ENCODE measurements around the gene PPP2R5D. TPM values are rescaled to one million over a fixed set of nuclear protein-coding genes. Genes with fewer than 3 reads are reported as not detected.

The PPP2R5D gene
- total and polyA plus RNA-seq, 9 of the 15 experiments (the other 6 are each of a cell fraction or from before 2014, with no cell fraction given) = 1.3 to 96.1 (median 38.4) TPM

GRCh38 chr6:42970871-42971612, 13.3 kb upstream of the PPP2R5D start (continued):
- no peak for TF ChIP-seq ZFP91 (CRISPR knock-in tag; IDR thresholded peaks at IDR 0.05)
- 0 out of 2 replicates have a peak, but pooled peaks have one; percentile 52 for TF ChIP-seq NR4A1 (CRISPR knock-in tag; IDR thresholded peaks at IDR 0.05)
- TF ChIP-seq NR4A1 (tag; IDR thresholded peaks at IDR 0.05) = no peak
- no peak for TF ChIP-seq ZNF639 (CRISPR knock-in tag; conservative IDR thresholded peaks at IDR 0.05 in 1 of 2, IDR thresholded peaks at IDR 0.05 in 1 of 2)
- no peak for TF ChIP-seq POLR2AphosphoS2 (IDR thresholded peaks at IDR 0.05; ENCODE audit: low read length)
- no peak for TF ChIP-seq ZBTB2 (IDR thresholded peaks at IDR 0.05)
- 0 out of 2 replicates have a peak, but pooled peaks have one; percentile 59 for TF ChIP-seq ZNF76 (CRISPR knock-in tag; IDR thresholded peaks at IDR 0.05; ENCODE audit: borderline replicate concordance)
- TF ChIP-seq NFIC (IDR thresholded peaks at IDR 0.05) = no peak
- TF ChIP-seq FOSL1 (tag; conservative IDR thresholded peaks at IDR 0.05) = peak; percentile 98
- no peak for TF ChIP-seq HNRNPL (IDR thresholded peaks at IDR 0.05; ENCODE audit: low read depth, low read length)
- TF ChIP-seq C11orf30 (IDR thresholded peaks at IDR 0.05; ENCODE audit: low read depth) = peak; percentile 90
- TF ChIP-seq SREBF2 (CRISPR knock-in tag; IDR thresholded peaks at IDR 0.05) = no peak
- TF ChIP-seq CC2D1A (IDR thresholded peaks at IDR 0.05) = no peak
- TF ChIP-seq MCM7 (IDR thresholded peaks at IDR 0.05) = no peak
- TF ChIP-seq TAF15 (IDR thresholded peaks at IDR 0.05; ENCODE audit: low read depth, low read length) = no peak
- peak; percentile 95 for TF ChIP-seq SPI1 (IDR thresholded peaks at IDR 0.05; ENCODE audit: borderline replicate concordance, low read depth, low read length)
- no peak for TF ChIP-seq E2F1 (CRISPR knock-in tag; IDR thresholded peaks at IDR 0.05)
- no peak for TF ChIP-seq PRMT5 (CRISPR knock-in tag; IDR thresholded peaks at IDR 0.05)
- no peak for TF ChIP-seq ZNF507 (tag; conservative IDR thresholded peaks at IDR 0.05)
- TF ChIP-seq NFE2 (IDR thresholded peaks at IDR 0.05; ENCODE audit: low read depth) = peak; percentile 98
- 0 out of 2 replicates have a peak, but pooled peaks have one; percentile 54 for TF ChIP-seq HINFP (tag; conservative IDR thresholded peaks at IDR 0.05; ENCODE audit: low read depth)
- TF ChIP-seq CTBP1 (IDR thresholded peaks at IDR 0.05; ENCODE audit: borderline replicate concordance) = peak; percentile 75; the same call in 1 of the 2 replicates

Data from K562 (cell line).